Prostate gland (tissue), 2 donors: ENCODE measurements around the gene REV3L.

ENCODE experiments used
- POLR2A ChIP-seq: fragments of 450-650 bp; IDR thresholded peaks from one replicate; pipeline ENCODE4 v1.6.1; 2016; ENCODE audit warnings: antibody characterized with exemption, mild to moderate bottlenecking
- TF ChIP-seq, protein P1 (sequence below), 4 experiments: fragments of 200-600 bp in 2 of 4; fragments of 450-650 bp in 2 of 4; sonication (generic) in 2 of 4; IDR thresholded peaks; 1 replicate in 3 of 4; 2 replicates in 1 of 4; pipeline ENCODE4 v1.5.1; 2016 to 2019; ENCODE audit warnings: antibody characterized with exemption in 4 of 4, mild to moderate bottlenecking in 2 of 4, moderate library complexity in 2 of 4

DNA sequence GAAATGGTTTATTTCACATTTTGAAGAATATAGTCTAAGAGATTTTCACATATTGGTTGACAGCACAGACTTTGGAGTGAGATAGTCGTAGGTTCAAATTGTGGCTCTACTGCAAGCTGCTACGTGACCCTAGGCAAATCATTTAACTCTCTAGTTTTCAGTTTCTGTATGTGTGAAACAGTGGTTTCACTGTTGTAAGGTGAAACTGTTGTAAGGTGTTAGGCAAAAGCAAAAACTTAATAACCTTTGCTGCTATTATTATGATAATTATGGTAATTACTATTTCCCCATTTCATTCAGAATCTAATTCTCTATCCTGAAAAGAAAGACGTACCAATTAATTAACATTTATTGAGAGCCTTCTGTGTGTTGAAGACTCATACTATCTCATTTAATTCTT lies 144.2 kb downstream of the REV3L start:
- TF ChIP-seq, protein P1, sequence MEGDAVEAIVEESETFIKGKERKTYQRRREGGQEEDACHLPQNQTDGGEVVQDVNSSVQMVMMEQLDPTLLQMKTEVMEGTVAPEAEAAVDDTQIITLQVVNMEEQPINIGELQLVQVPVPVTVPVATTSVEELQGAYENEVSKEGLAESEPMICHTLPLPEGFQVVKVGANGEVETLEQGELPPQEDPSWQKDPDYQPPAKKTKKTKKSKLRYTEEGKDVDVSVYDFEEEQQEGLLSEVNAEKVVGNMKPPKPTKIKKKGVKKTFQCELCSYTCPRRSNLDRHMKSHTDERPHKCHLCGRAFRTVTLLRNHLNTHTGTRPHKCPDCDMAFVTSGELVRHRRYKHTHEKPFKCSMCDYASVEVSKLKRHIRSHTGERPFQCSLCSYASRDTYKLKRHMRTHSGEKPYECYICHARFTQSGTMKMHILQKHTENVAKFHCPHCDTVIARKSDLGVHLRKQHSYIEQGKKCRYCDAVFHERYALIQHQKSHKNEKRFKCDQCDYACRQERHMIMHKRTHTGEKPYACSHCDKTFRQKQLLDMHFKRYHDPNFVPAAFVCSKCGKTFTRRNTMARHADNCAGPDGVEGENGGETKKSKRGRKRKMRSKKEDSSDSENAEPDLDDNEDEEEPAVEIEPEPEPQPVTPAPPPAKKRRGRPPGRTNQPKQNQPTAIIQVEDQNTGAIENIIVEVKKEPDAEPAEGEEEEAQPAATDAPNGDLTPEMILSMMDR (IDR thresholded peaks at IDR 0.05), result no peak
- TF ChIP-seq POLR2A, result no peak
